ENCODE data around the gene TAF12.
"Not testable (repeated sequence)": the region's sequence is repeated elsewhere in the genome, so short reads cannot be mapped to it uniquely, and the experiment has no call there.

The TAF12 gene

DNA sequence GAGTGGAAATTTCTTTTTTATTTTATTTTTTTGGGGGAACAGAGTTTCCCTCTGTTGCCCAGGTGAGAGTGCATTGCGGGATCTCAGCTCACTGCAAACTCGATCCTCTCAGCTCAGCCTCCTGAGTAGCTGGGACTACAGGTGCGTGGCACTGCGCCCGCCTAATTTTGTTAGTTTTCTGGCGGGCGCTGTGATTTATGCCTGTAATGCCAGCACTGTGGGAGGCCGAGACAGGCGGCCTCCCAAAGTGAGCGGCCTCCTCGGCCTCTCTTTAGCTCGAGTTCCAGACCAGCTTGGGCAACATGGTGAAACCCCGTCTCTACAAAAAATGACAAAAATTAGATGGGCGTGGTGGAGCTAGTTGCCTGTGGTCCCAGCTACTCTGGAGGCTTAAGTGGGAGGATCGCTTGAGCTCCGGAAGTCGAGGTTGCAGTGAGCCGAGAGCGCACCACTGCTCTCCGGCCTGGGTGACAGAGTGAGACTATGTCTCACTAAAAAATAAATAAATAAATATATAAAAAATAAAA lies 28.4 kb upstream of the TAF12 start:
- DNase-seq (ENCODE audit: low read depth) = no peak
- TF ChIP-seq, protein P1, sequence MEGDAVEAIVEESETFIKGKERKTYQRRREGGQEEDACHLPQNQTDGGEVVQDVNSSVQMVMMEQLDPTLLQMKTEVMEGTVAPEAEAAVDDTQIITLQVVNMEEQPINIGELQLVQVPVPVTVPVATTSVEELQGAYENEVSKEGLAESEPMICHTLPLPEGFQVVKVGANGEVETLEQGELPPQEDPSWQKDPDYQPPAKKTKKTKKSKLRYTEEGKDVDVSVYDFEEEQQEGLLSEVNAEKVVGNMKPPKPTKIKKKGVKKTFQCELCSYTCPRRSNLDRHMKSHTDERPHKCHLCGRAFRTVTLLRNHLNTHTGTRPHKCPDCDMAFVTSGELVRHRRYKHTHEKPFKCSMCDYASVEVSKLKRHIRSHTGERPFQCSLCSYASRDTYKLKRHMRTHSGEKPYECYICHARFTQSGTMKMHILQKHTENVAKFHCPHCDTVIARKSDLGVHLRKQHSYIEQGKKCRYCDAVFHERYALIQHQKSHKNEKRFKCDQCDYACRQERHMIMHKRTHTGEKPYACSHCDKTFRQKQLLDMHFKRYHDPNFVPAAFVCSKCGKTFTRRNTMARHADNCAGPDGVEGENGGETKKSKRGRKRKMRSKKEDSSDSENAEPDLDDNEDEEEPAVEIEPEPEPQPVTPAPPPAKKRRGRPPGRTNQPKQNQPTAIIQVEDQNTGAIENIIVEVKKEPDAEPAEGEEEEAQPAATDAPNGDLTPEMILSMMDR (IDR thresholded peaks at IDR 0.05; ENCODE audit: control insufficient read depth, insufficient read depth, low read depth, low read length, missing control alignments) = no peak
- H3K4me3 ChIP-seq (ENCODE audit: control insufficient read depth, low read depth, low read length) = no peak overlapping the region

DNA sequence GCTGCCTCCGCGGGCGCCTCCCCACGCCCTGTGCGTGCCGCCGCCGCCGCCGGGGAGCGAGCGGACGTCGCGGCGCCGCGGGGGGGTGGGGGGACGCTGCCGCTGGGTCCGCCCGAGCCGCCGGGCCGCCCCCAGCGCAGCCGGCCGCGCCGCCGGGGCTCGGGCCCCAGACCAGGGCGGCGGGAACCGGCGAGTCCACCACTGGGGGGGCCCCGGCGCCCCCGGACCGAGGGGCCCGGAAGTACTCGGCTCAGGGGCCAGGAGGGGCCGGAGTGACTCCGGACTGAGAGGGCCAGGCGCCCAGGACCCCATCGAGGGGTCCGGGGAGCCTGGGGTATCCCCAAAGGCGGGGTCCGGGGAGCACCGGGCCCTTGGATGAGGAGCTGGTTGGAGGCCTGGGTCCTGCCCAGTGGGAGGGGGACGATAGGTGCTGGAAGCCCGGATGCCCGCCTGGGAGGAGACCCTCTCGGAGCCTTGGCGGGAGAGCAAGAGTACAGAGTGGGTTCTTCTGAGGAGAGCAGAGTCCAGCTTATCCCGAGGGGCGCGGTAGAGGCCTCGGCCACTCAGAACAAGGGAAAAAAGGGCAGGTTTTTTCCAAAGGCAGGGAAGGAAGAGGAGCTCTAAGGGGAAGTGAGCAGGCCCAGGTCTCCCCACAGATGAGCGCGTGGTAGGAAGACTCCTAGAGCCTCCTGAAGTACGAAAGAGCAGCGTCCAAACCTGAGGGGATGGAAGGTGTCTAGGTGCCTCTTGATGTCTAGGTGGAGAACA lies 26.3 kb upstream of the TAF12 start:
- peak overlapping the region; percentile 66 for H3K4me3 ChIP-seq (ENCODE audit: control insufficient read depth, low read depth, low read length)
- no peak for DNase-seq (ENCODE audit: low read depth)
- TF ChIP-seq, protein P1 (IDR thresholded peaks at IDR 0.05; ENCODE audit: control insufficient read depth, insufficient read depth, low read depth, low read length, missing control alignments) = no peak

DNA sequence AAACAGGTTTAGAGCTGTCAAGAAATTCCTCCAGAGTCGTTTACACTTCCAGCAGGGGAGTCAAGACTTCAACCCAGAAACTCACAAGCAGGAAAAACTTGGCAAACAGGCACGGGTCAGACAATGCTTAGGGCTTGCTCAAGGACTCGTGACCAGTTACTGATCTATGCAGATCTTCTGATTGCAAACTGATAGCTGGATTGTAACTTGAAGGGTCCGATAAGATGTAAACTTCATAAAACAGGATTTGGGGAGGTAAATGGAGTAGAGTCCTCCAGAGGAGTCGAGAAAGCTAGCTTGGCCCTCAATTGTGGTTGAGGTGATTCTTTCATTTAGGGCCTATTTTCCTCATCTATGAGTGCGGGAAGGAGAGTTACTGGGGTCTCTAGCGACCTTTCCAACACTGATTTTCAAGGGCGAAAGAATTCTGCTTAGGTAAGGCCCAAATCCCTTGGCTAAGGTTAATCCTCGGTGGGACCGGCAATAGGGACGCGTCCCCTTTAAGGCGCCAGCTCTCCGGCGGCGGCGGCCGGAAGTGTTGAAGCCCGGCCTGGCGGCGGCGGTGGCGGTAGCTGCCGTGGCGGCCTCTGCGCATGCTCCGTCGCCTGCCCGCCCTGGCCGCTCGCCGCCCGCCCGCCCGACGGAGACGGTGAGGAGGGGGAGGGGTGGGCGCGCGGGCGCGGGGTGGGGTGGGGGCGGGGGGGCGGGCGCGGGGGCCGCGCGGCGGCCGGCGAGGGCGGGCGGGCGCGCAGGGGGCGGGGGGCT lies 25.5 kb upstream of the TAF12 start, which contains the start of gene GMEB1:
GMEB1 (plus strand) TSS at position 594 of the 765 bp plus-strand sequence. CDS start 14,829 bp downstream, outside the sequence.
- H3K4me3 ChIP-seq (ENCODE audit: control insufficient read depth, low read depth, low read length) = peak within 1 kb of the TSS; percentile 66
- TF ChIP-seq, protein P1 (IDR thresholded peaks at IDR 0.05; ENCODE audit: control insufficient read depth, insufficient read depth, low read depth, low read length, missing control alignments) = no peak
- no peak for DNase-seq (ENCODE audit: low read depth)

DNA sequence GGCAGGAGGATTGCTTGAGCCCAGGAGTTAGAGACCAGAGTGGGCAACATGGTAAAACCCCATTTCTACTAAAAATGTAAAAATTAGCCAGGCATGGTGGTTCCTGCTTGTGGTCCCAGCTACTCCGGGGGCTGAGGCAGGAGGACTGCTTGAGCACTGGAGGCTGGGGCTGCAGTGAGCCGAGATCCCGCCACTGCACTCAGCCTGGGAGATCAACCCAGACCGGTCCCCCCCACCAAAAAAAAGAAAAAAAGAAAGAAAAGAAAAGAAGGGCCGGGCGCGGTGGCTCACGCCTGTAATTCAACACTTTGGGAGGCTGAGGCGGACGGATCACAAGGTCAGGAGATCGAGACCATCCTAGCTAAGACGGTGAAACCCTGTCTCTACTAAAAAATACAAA lies 23.9 kb upstream of the TAF12 start:
- H3K4me3 ChIP-seq (ENCODE audit: control insufficient read depth, low read depth, low read length) = no peak overlapping the region
- no peak for DNase-seq (ENCODE audit: low read depth)
- TF ChIP-seq, protein P1 (IDR thresholded peaks at IDR 0.05; ENCODE audit: control insufficient read depth, insufficient read depth, low read depth, low read length, missing control alignments) = no peak

DNA sequence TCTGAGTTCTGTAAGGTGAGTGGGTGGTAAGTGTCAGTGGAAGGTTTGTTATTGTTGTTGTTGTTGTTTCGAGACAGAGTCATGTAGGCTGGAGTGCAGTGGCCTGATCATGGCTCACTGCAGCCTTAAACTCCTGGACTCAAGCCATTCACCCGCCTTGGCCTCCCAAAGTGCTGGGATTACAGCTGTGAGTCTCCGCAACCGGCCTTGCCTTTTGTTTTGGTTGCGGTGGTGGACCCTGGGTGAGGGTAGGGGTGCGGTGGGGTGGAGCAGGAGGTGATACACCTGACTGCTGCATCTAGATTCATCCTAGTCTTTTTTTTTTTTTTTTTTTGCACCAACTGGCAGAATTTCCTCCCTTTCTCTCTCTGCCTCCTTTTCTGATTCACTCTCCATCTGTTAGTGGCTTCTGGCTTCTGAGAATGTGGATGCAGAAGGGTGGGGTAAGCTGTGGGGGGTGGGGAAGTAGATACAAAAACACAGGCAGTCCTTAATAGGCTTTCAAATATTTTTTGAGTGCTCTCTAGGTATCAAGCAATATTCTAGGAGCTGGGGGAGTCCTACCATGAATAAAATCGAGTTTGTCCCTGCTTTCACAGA lies 21.1 kb upstream of the TAF12 start:
- no peak overlapping the region for H3K4me3 ChIP-seq (ENCODE audit: control insufficient read depth, low read depth, low read length)
- DNase-seq (ENCODE audit: low read depth) = no peak
- TF ChIP-seq, protein P1 (IDR thresholded peaks at IDR 0.05; ENCODE audit: control insufficient read depth, insufficient read depth, low read depth, low read length, missing control alignments) = no peak

DNA sequence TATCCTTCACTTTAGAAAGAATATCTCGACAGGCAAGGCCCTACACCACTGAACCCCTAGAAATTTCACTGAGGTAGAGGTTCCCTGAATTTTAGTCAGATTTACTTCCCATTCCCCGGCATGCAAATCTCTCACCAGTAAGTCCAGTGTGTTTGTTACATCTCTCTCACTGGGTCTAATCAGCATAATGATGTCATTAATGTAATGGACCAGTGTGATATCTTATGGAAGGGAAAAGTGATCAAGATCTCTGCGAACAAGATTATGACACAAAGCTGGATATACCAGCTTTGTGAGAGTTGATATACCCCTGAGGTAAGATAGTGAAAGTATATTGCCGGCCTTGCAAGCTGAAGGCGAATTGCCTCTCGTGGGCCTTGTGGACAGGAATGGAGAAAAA lies 13.5 kb upstream of the TAF12 start:
- no peak for DNase-seq (ENCODE audit: low read depth)
- TF ChIP-seq, protein P1 (IDR thresholded peaks at IDR 0.05; ENCODE audit: control insufficient read depth, insufficient read depth, low read depth, low read length, missing control alignments) = no peak
- H3K4me3 ChIP-seq (ENCODE audit: control insufficient read depth, low read depth, low read length) = no peak overlapping the region

DNA sequence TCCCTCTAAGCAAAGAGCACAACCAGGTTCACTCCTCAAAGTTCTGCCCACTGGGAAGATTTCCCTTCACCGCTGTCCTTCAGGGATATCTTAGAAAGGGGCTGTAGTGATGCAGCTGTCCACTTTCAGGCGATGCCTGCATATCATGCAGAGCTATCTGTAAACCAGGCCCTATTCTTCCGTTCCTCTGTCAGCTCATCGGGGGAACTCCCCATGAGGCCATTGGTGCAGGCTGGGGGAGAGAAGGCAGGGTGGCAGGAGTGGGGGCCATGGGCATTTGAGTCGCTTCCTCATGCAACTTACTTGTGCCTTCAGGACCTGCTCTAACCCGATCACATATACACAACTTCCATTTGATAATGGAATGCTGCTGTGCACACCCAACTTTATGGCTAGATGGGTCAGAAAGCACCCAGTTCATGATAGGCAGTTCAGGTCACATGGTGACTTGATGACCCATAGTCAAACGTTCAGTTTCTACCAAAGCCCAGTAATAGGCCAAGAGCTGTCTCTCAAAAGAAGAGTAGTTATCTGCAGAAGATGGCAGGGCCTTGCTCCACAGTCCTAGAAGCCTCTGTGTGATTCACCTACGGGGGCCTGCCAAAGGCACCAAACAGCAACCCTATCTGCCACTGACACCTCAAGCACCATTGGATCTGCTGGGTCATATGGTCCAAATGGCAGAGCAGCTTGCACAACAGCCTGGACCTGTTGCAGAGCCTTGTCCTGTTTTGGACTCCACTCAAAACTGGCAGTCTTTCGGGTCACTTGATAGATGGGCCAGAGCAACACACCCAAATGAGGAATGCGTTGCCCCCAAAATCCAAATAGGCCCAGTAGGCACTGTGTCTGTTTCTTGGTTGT lies 12.8 kb upstream of the TAF12 start:
- H3K4me3 ChIP-seq (ENCODE audit: control insufficient read depth, low read depth, low read length); DNase-seq (ENCODE audit: low read depth): not testable (repeated sequence)
